Activated CD8-positive, alpha-beta memory T cell treated with anti-CD3 and anti-CD28 coated beads for 36 hours (primary cell): ENCODE measurements around the gene MFF. TPM values are rescaled to one million over a fixed set of nuclear protein-coding genes. Genes with fewer than 3 reads are reported as not detected.

Source experiments
- CTCF ChIA-PET: fragments of 350-600 bp; sonication (Branson Sonifier 250); formaldehyde crosslinking; loops from one replicate; lab custom pipeline; 2021; ENCODE audit warnings: antibody characterized with exemption; lab: Charles Lee
- POLR2A ChIA-PET: fragments of 350-600 bp; sonication (Branson Sonifier 250); formaldehyde crosslinking; loops from one replicate; lab custom pipeline; 2021; ENCODE audit warnings: antibody characterized with exemption; lab: Charles Lee
- total RNA-seq, 2 experiments: library from RNA; stranded (reverse); gene quantifications; one replicate each; pipeline ENCODE4 v1.2.3, GENCODE V29; 2021

Gene MFF
- total RNA-seq, 2 experiments from 2014 or later, result 68.8 to 69.5 TPM

- ChIA-PET POLR2A (no interaction called here), CTCF (no interaction called here)
These were observed 72.5 kb downstream of the MFF start for GRCh38 chr2:227397562-227397961.

DNA sequence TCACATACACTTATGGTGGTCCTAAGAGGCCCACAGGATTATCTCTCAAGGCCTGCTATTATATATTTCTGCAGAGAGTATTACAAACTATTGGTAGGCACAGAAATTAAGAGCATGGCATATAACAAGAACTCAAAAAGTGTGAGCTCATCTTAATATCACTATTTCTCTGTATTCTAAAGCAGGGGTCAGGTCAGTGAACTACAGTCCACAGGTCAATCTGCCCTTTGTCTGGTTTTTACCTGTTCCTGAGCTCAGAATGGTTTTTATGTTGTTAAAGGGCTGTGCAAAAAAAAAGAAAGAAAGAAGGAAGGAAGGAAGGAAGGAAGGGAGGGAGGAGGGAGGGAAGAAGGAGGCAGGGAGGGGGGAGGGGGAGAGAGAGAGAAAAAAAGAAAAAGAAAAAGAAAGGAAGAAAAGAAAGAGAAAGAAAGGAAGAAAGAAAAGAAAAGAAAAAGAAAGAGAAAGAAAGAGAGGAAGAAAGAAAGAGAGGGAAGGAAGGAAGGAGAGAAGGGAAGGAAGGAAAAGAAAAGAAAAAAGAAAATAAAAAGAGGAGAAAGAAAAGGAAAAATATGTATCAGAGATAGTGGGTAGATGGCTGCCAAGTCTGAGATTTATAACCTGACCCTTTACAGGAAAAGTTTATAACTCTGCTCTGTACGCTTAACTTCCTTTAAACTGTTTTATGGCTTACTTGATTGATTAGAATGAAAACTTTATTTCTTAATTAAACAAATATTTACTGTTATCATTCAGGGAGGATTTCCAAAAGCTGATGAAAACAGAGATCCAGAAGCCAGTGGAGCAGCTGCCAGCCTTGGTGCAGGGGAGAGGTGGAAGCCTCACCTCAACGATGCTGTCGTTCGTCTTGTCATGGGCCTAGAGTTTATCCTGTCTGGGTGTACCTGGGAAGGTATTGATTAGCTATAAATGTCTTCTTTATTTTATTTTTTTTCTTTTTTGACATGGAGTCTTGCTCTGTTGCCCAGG is 73.9 kb downstream of the MFF start:
- ChIA-PET POLR2A (no interaction called here), CTCF (interaction anchor here (0.6 kb wide), 1 partner anchor 13 kb away, joined by 4 read pairs; no protein-coding TSS in a partner anchor)

DNA sequence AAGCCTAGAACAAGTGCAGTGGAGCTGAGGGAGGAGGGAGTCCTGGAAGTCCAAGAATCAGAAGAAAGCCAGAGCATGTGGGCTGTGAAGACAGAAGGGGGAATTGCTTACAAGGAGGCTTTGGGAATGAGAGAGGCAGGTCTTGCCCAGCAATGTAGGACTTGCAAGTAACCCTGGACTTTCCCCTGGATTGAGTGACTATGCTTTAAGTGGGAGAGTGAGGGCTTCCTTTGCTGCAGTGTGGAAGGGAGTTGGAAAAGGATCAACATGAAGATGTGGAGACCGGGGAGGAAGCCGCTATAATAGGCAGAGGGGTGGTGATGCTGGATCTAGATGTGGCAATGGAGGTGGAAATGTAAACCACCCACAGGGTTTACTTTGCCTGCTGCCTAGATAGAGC is 76.5 kb downstream of the MFF start:
- CTCF ChIA-PET, result interaction anchor here (1.4 kb wide), 1 partner anchor 9 kb away, joined by 3 read pairs; no protein-coding TSS in a partner anchor
- POLR2A ChIA-PET, result no interaction called here

DNA sequence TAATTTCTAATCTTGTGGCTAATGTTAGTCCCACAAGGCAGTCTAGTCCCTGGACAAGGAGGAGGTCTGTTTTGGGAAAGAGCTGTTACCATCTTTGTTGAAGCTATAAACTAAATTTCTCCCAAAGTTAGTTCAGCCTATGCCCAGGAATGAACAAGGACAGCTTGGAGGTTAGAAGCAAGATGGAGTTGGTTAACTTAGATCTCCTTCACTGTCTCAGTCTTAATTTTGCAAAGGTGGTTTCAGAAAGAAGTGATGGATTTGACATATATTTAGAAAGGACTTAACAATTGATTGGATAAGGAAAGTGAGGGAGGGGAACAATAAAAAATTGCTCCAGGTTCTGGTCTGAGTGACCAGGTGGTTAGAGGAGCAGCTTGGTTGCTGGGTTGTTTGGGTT is 77.3 kb downstream of the MFF start:
- CTCF ChIA-PET, result interaction anchor here (1.4 kb wide), 1 partner anchor 9 kb away, joined by 3 read pairs; no protein-coding TSS in a partner anchor
- POLR2A ChIA-PET, result interaction anchor here (0.6 kb wide), 1 partner anchor 338 kb away, joined by 8 read pairs; no protein-coding TSS in a partner anchor

- ChIA-PET CTCF (interaction anchor here (1.4 kb wide), 1 partner anchor 8 kb away, joined by 3 read pairs; no protein-coding TSS in a partner anchor), POLR2A (no interaction called here)
These were observed 77.9 kb downstream of the MFF start for GRCh38 chr2:227402959-227403358.

GRCh38 chr2:227404585-227405271 is 79.7 kb downstream of the MFF start:
- CTCF ChIA-PET, result interaction anchor here (1.0 to 1.1 kb wide), 2 partner anchors 10 to 17 kb away, joined by 3 read pairs; partner anchors contain the start of gene SCYGR1
- POLR2A ChIA-PET, result no interaction called here

DNA sequence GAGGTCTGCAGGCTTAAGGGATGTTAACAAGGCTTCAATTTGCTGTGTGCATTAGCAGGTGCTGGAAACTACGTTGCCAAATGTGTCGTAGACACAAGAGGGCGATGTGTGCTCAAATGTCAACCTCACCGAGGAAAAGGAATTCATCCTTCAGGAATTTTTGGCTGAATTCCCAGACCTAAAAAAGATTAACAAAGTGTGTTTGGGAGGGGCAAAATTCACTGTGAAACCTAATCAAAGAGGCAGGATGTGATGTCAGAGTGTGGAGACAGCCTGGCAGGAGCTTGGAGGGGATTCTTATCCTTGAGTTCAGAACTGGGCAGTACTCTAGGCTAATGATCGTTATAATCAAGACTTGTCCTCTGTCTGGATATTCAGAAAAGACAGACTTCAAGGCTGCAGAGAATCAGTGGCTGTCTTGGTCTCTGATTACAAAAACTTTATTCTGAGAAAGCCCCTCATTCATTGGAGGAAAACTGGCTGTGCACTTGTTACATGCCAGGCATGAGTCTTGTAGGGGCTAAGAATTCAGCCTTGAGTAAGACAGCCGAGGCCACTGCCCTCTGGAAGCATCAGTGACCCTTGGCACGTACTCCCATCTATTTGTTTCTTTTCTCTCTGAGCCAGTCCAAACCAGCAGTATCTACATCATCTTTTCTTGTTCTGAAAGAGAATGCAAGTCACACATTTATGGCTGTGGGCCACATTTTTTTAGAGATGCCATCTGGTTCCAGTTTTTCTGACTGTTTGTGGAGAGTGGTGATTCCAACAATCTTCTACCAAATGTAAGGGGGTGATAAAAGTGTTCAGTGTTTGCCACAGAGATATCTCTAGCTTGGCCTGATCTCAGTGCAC is 81.4 kb downstream of the MFF start:
- CTCF ChIA-PET, result interaction anchor here (1.0 to 2.3 kb wide), 3 partner anchors 12 to 69 kb away, joined by 3 to 5 read pairs (median 4); no protein-coding TSS in a partner anchor
- POLR2A ChIA-PET, result no interaction called here

Other genes starting within 250 kb of the MFF start
- not detected for gene COL4A4, start 161.0 kb upstream of the MFF start, total RNA-seq
- not detected for gene COL4A3, start 160.6 kb upstream of the MFF start, total RNA-seq
- gene TM4SF20, start 54.1 kb downstream of the MFF start, total RNA-seq, result not detected
- not detected for gene SCYGR1, start 62.7 kb downstream of the MFF start, total RNA-seq
- 100 to 1,000 TPM; 142 to 148 TPM for gene AGFG1, start 146.9 kb downstream of the MFF start, total RNA-seq